ENCODE results near the gene AKT1.

AKT1 gene

GRCh38 chr14:104776961-104777807, 18.4 kb downstream of the AKT1 start:
- H3K9me2 ChIP-seq (replicated peaks; ENCODE audit: control insufficient read depth, low read length), result no peaks in the 10 kb centered on the region
- no peaks in the 10 kb centered on the region for H4K20me1 ChIP-seq (ENCODE audit: control insufficient read depth, insufficient read depth, low read depth, low read length)
- no peaks in the 10 kb centered on the region for H3K4me1 ChIP-seq (ENCODE audit: control insufficient read depth, low read length)
- H3K79me2 ChIP-seq (ENCODE audit: control insufficient read depth, low read length), result no peaks in the 10 kb centered on the region
- H3K4me2 ChIP-seq (ENCODE audit: low read length), result no peak overlapping the region
- no peak overlapping the region for H3K4me3 ChIP-seq (ENCODE audit: low read length)
- peaks cover 3% of the 10 kb centered on the region; the same call in 1 of the 2 replicates for H3K9me3 ChIP-seq (ENCODE audit: control insufficient read depth, insufficient read depth, low read length)
- no peak overlapping the region for H3K27ac ChIP-seq (ENCODE audit: low read depth, low read length)
- no peak for TF ChIP-seq EZH2phosphoT487 (IDR thresholded peaks at IDR 0.05; ENCODE audit: borderline replicate concordance, low read length)
- no peak for TF ChIP-seq CTCF (IDR thresholded peaks at IDR 0.05; ENCODE audit: low read depth, low read length, poor library complexity, severe bottlenecking)
- no peaks in the 10 kb centered on the region for H3K27me3 ChIP-seq (ENCODE audit: control insufficient read depth, low read length)
- no peaks in the 10 kb centered on the region for H3F3A ChIP-seq (ENCODE audit: control insufficient read depth, insufficient read depth)
- H3K36me3 ChIP-seq (ENCODE audit: control insufficient read depth, low read length), result peaks cover 60% of the 10 kb centered on the region

GRCh38 chr14:104776481-104776880, 19.1 kb downstream of the AKT1 start:
- Histone ChIP-seq H3K27ac (ENCODE audit: low read depth, low read length) (no peak overlapping the region), H4K20me1 (ENCODE audit: control insufficient read depth, insufficient read depth, low read depth, low read length) (no peaks in the 10 kb centered on the region), H3K4me2 (ENCODE audit: low read length) (no peak overlapping the region), H3K36me3 (ENCODE audit: control insufficient read depth, low read length) (peaks cover 67% of the 10 kb centered on the region), H3K27me3 (ENCODE audit: control insufficient read depth, low read length) (no peaks in the 10 kb centered on the region), H3K4me1 (ENCODE audit: control insufficient read depth, low read length) (no peaks in the 10 kb centered on the region), H3K9me2 (replicated peaks; ENCODE audit: control insufficient read depth, low read length) (no peaks in the 10 kb centered on the region), H3F3A (ENCODE audit: control insufficient read depth, insufficient read depth) (no peaks in the 10 kb centered on the region), H3K9me3 (ENCODE audit: control insufficient read depth, insufficient read depth, low read length) (peaks cover 10% of the 10 kb centered on the region), H3K79me2 (ENCODE audit: control insufficient read depth, low read length) (no peaks in the 10 kb centered on the region), H3K4me3 (ENCODE audit: low read length) (no peak overlapping the region)
- no peak for TF ChIP-seq EZH2phosphoT487 (IDR thresholded peaks at IDR 0.05; ENCODE audit: borderline replicate concordance, low read length)
- TF ChIP-seq CTCF (IDR thresholded peaks at IDR 0.05; ENCODE audit: low read depth, low read length, poor library complexity, severe bottlenecking), result no peak

- Histone ChIP-seq H3K4me1 (ENCODE audit: control insufficient read depth, low read length) (no peaks in the 10 kb centered on the region), H3K9me3 (ENCODE audit: control insufficient read depth, insufficient read depth, low read length) (peaks cover 17% of the 10 kb centered on the region), H3K27ac (ENCODE audit: low read depth, low read length) (no peak overlapping the region), H3K4me3 (ENCODE audit: low read length) (no peak overlapping the region), H3K9me2 (replicated peaks; ENCODE audit: control insufficient read depth, low read length) (no peaks in the 10 kb centered on the region), H3F3A (ENCODE audit: control insufficient read depth, insufficient read depth) (no peaks in the 10 kb centered on the region), H3K4me2 (ENCODE audit: low read length) (no peak overlapping the region), H3K36me3 (ENCODE audit: control insufficient read depth, low read length) (peaks cover 75% of the 10 kb centered on the region), H3K27me3 (ENCODE audit: control insufficient read depth, low read length) (no peaks in the 10 kb centered on the region), H3K79me2 (ENCODE audit: control insufficient read depth, low read length) (no peaks in the 10 kb centered on the region), H4K20me1 (ENCODE audit: control insufficient read depth, insufficient read depth, low read depth, low read length) (no peaks in the 10 kb centered on the region)
- TF ChIP-seq EZH2phosphoT487 (IDR thresholded peaks at IDR 0.05; ENCODE audit: borderline replicate concordance, low read length) (no peak), CTCF (IDR thresholded peaks at IDR 0.05; ENCODE audit: low read depth, low read length, poor library complexity, severe bottlenecking) (no peak)
Measured at GRCh38 chr14:104775073-104775489, 20.5 kb downstream of the AKT1 start.

Data from DOHH2 (cell line).